Activated T-cell treated with anti-CD3 and anti-CD28 coated beads, Interleukin-2, amount 50 U/mL, for 72 hours (primary cell): Measurements from ENCODE around the gene GRIN3A. TPM values are rescaled to one million over a fixed set of nuclear protein-coding genes. Genes with fewer than 3 reads are reported as not detected.
"Not testable (repeated sequence)": the region's sequence is repeated elsewhere in the genome, so short reads cannot be mapped to it uniquely, and the experiment has no call there.

Experiments used
- ATAC-seq, 2 donors: fragments of 150-1000 bp; cut with Tn5 transposase; replicated peaks in 1 of 2; 2 replicates each; pipeline ENCODE4 v1.10.0; 2021; ENCODE audit warnings: moderate library complexity in 2 of 2, mild to moderate bottlenecking in 1 of 2
- DNase-seq, 2 donors: peaks; one replicate each; pipeline ENCODE4 v3.0.0; 2021 to 2022; ENCODE audit warnings: mixed read lengths in 1 of 2
- H3K27ac Mint-ChIP-seq: one replicate; pipeline ENCODE4 v1.8.0; 2022; ENCODE audit warnings: mild to moderate bottlenecking, moderate library complexity, mixed read lengths
- H3K27me3 Mint-ChIP-seq: one replicate; pipeline ENCODE4 v1.8.0; 2022; ENCODE audit warnings: low read depth, mixed read lengths
- H3K36me3 Mint-ChIP-seq, 2 donors: one replicate each; pipeline ENCODE4 v1.8.0; 2022; ENCODE audit warnings: mixed read lengths in 2 of 2, mild to moderate bottlenecking in 1 of 2; ENCODE audit not compliant: insufficient read depth in 2 of 2
- H3K4me1 Mint-ChIP-seq: one replicate; pipeline ENCODE4 v1.8.0; 2022; ENCODE audit warnings: low read depth, mixed read lengths
- H3K4me3 Mint-ChIP-seq, 2 donors: one replicate each; pipeline ENCODE4 v1.8.0; 2022; ENCODE audit warnings: mild to moderate bottlenecking in 2 of 2, mixed read lengths in 2 of 2, moderate library complexity in 2 of 2
- H3K9me3 Mint-ChIP-seq, 2 donors: one replicate each; pipeline ENCODE4 v1.8.0; 2022; ENCODE audit warnings: mixed read lengths in 2 of 2
- total RNA-seq, 2 donors: library from RNA; stranded (reverse); gene quantifications; one replicate each; pipeline ENCODE4 v1.2.3, GENCODE V29; 2022

GRIN3A gene
- total RNA-seq, 2 donors from 2014 or later: not detected

DNA sequence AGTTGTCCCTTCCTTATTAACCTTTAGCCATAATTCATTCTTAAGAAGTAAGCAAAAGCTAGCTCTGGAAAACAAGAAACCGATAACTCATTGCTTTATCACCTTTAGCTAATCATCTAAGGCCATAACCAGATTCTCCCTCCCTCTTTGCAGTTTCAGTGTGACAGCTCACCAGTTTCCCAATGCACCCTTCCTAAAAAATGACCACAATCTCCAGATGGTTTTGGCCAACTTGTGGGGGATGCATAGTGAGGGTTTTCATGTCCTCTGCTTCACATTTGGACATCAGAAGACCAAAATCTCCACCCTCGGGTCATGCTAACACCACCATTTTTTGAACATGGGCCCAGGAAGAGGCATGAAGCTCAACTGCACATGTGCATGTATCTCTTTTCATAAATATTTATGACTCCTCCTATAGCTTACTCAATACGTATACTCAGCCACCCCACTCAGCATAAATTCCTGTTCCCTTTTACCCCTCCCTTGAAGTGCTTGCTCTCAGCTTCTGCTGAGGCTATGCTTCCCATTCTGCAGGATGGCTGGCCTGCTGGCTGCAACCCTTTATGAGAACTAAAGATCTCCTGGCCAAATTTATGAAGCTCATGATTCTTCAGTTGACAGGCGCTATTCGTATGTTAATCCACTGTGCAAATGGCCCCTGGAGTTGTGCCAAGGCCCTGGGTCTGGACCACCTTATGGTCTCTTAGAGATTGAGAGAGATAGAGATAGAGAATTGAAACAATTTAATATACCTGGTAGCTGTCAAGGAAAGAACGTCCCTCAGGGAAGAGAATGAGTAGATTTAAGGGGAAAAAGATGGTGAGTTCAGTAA, 158.5 kb downstream of the GRIN3A start:
- Mint-ChIP-seq H3K27ac (no peak overlapping the region), H3K27me3 (no peaks in the 10 kb centered on the region), H3K36me3 (peaks cover 0 to 2% of the 10 kb centered on the region in 2 donors), H3K9me3 (peaks cover 0 to 1% of the 10 kb centered on the region in 2 donors), H3K4me1 (peaks cover 7% of the 10 kb centered on the region), H3K4me3 (no peak overlapping the region)
- DNase-seq (no peak), ATAC-seq (no peak)

DNA sequence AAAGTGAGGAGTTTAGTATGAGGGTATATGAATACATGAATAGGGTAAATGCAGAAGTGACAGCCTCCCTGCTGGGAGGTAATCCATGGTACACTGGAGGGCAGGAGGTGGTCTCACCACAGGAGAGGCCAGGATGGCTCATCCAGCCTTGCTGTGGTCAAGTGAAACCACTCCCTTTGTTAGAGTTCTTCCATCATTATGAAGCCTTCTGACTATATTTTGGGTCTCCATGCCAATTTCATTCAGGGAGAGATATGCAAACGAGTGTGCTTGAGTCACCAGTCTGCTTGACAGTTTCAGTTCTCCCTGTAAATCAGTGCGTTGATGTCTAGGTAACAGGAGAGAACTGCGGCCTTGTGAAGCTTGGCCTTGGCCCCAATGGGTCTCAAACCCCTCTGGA, 160.1 kb downstream of the GRIN3A start:
- Mint-ChIP-seq H3K36me3 (peaks cover 0 to 2% of the 10 kb centered on the region in 2 donors), H3K4me1 (peaks cover 21% of the 10 kb centered on the region), H3K4me3 (no peak overlapping the region), H3K9me3 (peaks cover 0 to 1% of the 10 kb centered on the region in 2 donors), H3K27ac (peak overlapping the region; percentile 45), H3K27me3 (no peaks in the 10 kb centered on the region)
- ATAC-seq (no peak), DNase-seq (no peak)

DNA sequence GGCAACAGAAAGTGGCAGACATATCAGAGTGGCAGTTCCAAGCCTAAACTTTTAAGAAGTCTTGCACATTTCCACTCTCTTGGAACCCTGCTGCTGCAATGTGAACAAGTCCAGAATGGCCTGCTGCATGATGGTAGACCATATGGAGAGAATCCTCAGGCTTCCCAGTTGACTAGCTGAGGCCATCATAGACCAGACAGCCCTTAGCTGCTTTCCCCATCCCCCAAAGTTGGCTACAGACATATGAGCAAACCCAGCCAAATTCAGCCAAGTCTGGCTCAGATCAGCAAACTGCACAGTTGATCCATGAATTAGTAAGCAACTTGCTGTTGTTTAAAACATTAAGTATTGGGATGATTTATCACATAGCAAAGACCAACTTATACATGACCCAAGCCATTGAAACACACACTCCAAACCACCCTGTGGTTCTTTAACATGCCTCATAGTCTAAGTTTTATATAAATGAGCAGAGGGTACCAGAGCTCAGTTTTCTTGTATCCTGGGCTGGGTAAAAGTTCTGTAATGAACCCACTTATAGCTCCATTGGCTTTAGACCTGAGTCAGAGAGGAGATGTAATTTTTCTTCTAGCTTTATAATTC, 163.6 kb downstream of the GRIN3A start:
- Mint-ChIP-seq H3K36me3 (peaks cover 0 to 2% of the 10 kb centered on the region in 2 donors), H3K9me3 (peaks cover 0 to 1% of the 10 kb centered on the region in 2 donors), H3K4me3 (no peak overlapping the region), H3K27me3 (no peaks in the 10 kb centered on the region), H3K27ac (no peak overlapping the region), H3K4me1 (peaks cover 57% of the 10 kb centered on the region)
- ATAC-seq: peak; percentile 67 to 75
- DNase-seq: no peak

DNA sequence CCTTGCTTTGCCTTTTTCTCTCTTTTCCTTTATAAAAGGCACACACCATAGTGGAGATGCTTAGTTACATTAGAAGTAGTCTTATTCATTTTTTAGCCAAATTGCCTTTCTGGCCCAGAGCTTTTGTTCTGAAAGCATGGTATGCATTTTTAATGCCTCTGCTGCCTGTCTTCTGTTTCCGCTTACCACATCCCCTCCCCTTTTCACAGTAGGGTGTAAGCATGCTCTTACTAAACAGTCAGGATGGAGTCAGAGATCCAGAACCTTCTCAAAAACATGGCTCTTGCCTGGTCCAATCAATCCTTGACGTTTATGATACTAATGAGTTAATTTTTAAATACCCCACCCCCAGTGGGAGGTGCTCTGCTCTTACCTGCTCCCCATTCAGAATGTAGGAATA, 166.1 kb downstream of the GRIN3A start:
- ATAC-seq: peak in 1 of 2 donors; percentile 38
- no peak for DNase-seq
- Mint-ChIP-seq H3K27ac (no peak overlapping the region), H3K9me3 (peaks cover 0 to 1% of the 10 kb centered on the region in 2 donors), H3K4me3 (no peak overlapping the region), H3K36me3 (peaks cover 0 to 2% of the 10 kb centered on the region in 2 donors), H3K4me1 (peaks cover 80% of the 10 kb centered on the region), H3K27me3 (no peaks in the 10 kb centered on the region)

DNA sequence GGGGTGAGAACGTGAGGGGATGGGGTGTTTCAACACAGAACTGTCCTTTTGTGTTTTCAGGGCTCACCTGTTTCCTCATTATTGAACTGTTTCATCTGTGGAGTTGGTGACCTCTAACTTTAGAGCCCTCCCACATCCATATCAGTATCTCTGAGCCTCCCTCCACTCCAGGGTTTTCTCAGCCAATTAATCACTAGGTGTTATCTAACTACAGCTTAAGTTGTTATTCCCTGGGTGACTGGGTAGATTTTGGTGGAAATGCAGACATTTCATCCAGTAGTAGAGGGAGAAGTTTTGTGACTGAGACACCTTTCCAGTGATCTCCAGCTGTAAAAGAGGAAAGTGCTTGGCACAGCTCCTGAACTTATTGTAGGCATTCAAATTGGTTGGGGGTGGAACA, 167.3 kb downstream of the GRIN3A start:
- Mint-ChIP-seq H3K27ac (peak overlapping the region; percentile 55), H3K4me1 (peaks cover 86% of the 10 kb centered on the region), H3K27me3 (no peaks in the 10 kb centered on the region), H3K4me3 (no peak overlapping the region), H3K9me3 (peaks cover 0 to 1% of the 10 kb centered on the region in 2 donors), H3K36me3 (peaks cover 0 to 1% of the 10 kb centered on the region in 2 donors)
- ATAC-seq: no peak
- DNase-seq: no peak

DNA sequence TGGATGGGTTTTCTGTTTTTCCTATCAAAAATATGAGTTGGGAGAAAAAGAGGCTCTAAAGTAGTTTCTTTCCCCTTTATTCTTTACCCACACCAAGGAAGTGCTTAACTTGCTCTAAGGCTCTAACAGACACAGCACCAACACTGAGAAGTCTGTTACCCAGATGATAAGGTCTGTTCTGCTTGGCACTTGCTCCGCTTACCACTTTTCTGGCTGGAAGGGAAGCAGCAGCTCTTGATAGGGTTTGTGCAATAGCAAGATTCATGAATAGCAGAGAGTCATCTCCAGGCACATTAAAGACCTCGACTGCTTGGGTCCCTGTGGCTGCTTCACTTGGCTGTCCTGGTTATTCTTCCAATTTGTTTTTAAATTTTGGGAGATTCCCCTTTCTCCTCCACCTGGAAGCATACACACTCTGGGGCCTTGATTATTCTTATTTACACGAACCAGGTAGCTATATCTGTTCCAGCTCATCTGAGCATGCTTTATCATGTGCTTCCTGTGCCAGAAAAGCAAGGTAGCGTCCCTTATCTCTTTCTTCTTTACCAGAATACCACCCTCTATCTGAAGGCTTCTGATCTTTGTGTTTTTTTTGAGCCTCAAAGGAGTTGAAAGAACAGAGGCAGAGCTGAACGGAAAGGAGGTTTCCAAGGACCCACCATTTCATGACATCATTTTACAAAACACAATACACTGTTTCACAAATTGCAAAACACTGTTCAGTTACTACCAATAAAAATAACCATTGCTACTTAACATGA, 168.5 kb downstream of the GRIN3A start:
- H3K9me3 Mint-ChIP-seq: no peaks in the 10 kb centered on the region
- ATAC-seq (peak in 1 of 2 donors; percentile 22), DNase-seq (no peak)
- H3K36me3 Mint-ChIP-seq: peaks cover 3 to 6% of the 10 kb centered on the region in 2 donors
- peak overlapping the region in 1 of 2 donors; percentile 2 for H3K4me3 Mint-ChIP-seq
- peaks cover 78% of the 10 kb centered on the region for H3K4me1 Mint-ChIP-seq
- H3K27ac Mint-ChIP-seq: peak overlapping the region; percentile 64
- no peaks in the 10 kb centered on the region for H3K27me3 Mint-ChIP-seq

DNA sequence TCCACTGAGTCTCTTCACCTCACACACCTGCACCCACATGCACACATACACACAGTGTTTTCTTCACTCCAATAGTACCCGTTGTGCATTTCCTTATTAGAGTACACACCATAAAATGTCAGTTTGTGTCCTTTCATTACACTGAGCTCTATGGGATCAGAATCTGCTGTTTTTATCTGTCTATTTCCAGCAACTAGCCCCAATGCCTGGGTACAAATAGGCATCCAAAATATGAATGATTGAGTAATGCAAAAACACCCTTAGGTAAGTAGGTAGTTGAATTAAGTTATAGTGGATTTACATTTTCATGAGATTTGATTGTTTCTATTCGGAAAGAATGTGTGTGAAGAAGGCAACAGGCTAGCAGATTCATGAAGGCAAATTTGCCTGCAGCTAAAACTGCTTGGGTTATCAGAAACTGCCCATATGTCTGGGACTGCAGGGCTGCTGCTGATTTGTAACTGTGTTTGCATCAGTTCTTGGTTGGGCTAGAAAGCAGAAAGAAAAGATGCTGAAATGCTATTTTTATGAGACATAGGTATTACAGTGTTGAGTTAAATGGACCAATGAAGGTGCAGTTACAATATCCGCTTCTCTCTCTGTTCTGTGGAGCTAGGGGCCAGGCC, 170.6 kb downstream of the GRIN3A start:
- DNase-seq: no peak
- peaks cover 59% of the 10 kb centered on the region for H3K4me1 Mint-ChIP-seq
- peaks cover 3 to 9% of the 10 kb centered on the region in 2 donors for H3K36me3 Mint-ChIP-seq
- no peaks in the 10 kb centered on the region for H3K9me3 Mint-ChIP-seq
- no peak overlapping the region for H3K4me3 Mint-ChIP-seq
- no peak for ATAC-seq
- no peaks in the 10 kb centered on the region for H3K27me3 Mint-ChIP-seq
- peak overlapping the region; percentile 61 for H3K27ac Mint-ChIP-seq

DNA sequence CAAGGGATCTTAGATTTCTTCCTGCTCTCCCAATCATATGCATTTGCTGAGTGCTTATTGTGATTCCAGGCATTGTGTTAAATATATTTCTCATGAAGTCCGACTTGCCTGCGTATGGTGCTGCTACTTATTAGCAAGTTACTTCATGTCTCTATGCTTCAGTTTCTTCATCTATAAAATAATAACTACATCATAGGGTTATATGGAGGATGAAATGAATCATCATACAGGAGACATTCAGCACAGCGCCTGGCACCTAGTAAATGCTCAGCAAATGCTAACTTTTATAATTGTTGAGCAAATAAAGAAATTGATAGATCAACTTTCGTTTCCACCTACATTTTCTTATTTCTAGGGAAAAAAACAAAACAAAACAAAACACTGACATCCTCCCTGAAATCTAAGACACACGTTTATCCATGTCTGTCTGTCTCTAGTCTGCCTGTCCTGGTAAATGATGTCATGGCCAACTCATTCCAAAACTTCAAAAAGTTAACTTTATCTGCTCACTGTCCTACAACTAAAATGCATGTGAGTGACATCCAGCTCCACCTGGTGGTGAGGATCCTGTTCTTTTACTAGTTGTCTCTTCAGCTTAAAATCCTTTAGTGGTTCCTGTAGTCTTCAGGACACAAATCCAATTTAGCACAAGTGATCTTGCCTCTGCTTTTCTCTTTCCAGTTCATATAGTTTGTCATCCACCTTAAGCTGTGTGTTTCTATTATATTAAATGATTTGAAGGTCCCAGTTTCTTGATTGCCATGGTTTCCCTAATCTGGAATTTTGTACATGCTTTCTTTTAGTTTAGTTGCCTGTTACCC, 171.3 kb downstream of the GRIN3A start:
- H3K4me1 Mint-ChIP-seq: peaks cover 52% of the 10 kb centered on the region
- ATAC-seq: peak; percentile 62 to 81
- no peaks in the 10 kb centered on the region for H3K27me3 Mint-ChIP-seq
- no peak overlapping the region for H3K4me3 Mint-ChIP-seq
- peaks cover 4 to 16% of the 10 kb centered on the region in 2 donors for H3K36me3 Mint-ChIP-seq
- H3K27ac Mint-ChIP-seq: no peak overlapping the region
- no peaks in the 10 kb centered on the region for H3K9me3 Mint-ChIP-seq
- peak; percentile 36 to 37 for DNase-seq

DNA sequence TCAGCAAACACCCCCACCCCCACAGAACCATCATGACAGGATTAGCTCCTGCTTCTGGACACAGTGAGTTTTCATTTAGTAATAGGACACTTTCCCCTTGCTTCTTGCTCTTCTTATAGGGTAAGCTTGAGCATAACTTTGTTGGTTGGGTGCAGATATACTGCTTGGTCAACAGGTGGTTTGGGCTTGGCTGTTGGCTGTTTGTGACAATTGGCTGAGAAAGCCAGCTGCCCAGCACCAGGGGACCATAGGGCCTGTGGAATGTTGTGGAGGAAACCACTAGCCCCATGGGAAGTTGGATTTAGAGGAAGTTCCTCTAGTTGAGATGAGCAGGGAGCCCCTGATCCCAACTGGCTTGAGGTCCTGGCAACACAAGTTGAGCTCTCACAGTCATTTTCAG, 174.2 kb downstream of the GRIN3A start:
- peaks cover 0 to under 1% of the 10 kb centered on the region in 2 donors for H3K9me3 Mint-ChIP-seq
- no peaks in the 10 kb centered on the region for H3K27me3 Mint-ChIP-seq
- peaks cover 24% of the 10 kb centered on the region for H3K4me1 Mint-ChIP-seq
- no peak for ATAC-seq
- no peak for DNase-seq
- no peak overlapping the region for H3K4me3 Mint-ChIP-seq
- H3K36me3 Mint-ChIP-seq: peaks cover 16 to 40% of the 10 kb centered on the region in 2 donors
- H3K27ac Mint-ChIP-seq: no peak overlapping the region

DNA sequence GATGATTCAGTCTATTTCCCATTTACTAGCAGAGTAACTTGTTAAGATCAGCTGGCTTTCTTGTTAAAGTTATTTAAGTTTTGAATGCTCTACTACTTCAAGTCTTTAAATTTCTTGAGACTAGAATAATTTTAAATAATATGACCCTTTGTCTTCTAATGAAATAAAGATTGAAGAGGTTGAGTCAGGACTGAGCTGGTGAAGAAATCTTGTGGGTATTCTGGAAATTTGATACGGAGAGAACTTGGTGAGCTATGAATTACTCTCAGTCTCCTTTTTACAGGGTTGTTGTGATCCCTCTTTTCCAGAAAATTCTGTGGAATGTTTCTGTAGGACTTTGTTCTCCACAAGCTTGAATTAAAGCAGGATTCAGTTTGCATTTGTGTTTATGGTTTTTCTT, 175.5 kb downstream of the GRIN3A start:
- no peak for DNase-seq
- Mint-ChIP-seq H3K4me1 (peaks cover 12% of the 10 kb centered on the region), H3K27ac (no peak overlapping the region), H3K4me3 (no peak overlapping the region), H3K36me3 (peaks cover 26 to 53% of the 10 kb centered on the region in 2 donors), H3K9me3 (peaks cover 1 to 2% of the 10 kb centered on the region in 2 donors), H3K27me3 (no peaks in the 10 kb centered on the region)
- no peak for ATAC-seq

DNA sequence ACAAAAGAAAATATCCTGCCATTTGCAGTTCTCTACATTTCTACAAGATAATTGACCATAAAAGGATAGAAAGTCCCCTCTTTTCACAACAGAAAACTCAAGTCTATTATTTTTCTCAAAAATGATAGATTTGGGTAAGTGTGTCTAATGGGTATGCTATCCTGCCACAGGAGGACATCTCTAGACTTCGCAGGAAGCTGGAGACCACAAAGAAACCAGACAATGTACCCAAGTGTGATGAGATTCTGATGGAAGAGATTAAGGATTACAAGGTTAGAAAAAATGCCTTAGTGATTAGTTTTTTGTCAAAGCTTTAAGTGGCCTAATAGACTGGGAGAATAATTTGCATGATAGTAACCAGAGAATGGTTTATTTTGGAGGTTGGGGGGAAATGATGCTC, 176.7 kb downstream of the GRIN3A start:
- H3K9me3 Mint-ChIP-seq: peaks cover 1 to 2% of the 10 kb centered on the region in 2 donors
- no peak overlapping the region for H3K4me3 Mint-ChIP-seq
- ATAC-seq (no peak), DNase-seq (no peak)
- no peaks in the 10 kb centered on the region for H3K4me1 Mint-ChIP-seq
- H3K36me3 Mint-ChIP-seq: peaks cover 30 to 60% of the 10 kb centered on the region in 2 donors
- H3K27me3 Mint-ChIP-seq: no peaks in the 10 kb centered on the region
- H3K27ac Mint-ChIP-seq: peak overlapping the region; percentile 3

DNA sequence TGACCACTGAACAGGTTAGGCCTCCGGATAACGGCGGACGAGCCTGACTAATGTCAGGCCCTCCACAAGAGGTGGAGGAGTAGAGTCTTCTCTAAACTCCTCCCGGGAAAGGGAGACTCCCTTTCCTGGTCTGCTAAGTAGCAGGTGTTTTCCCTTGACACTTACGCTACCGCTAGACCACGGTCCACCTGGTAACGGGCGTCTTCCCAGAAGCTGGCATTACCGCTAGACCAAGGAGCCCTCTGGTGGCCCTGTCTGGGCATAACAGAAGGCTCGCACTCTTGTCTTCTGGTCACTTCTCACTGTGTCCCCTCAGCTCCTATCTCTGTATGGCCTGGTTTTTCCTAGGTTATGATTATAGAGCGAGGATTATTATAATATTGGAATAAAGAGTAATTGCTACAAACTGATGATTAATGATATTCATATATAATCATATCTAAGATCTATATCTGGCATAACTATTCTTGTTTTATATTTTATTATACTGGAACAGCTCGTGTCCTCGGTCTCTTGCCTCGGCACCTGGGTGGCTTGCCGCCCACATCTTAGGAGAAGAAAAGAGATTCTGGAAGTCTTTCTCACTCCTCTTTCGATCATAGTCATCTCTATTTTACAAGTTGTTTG, 188.9 kb downstream of the GRIN3A start:
- H3K27me3 Mint-ChIP-seq, DNase-seq, H3K4me3 Mint-ChIP-seq, H3K4me1 Mint-ChIP-seq, H3K27ac Mint-ChIP-seq, ATAC-seq, H3K9me3 Mint-ChIP-seq: not testable (repeated sequence)
- H3K36me3 Mint-ChIP-seq: peaks cover 18 to 55% of the 10 kb centered on the region in 2 donors
